H9 (cell line): Measurements from ENCODE around the gene PUS10. TPM values are rescaled to one million over a fixed set of nuclear protein-coding genes. Genes with fewer than 3 reads are reported as not detected.

Experiments
- DNase-seq: peaks from one replicate; pipeline ENCODE4 v3.0.0-alpha.2; 2017
- H2AFZ ChIP-seq: one replicate; pipeline ENCODE4 v1.6.1; 2013; ENCODE audit warnings: mild to moderate bottlenecking, low read length, control low read depth, moderate library complexity
- H2AK5ac ChIP-seq: 2 replicates; pipeline ENCODE4 v1.6.1; 2013; ENCODE audit warnings: low read length, control low read depth, mixed read lengths; ENCODE audit not compliant: insufficient read length
- H2BK120ac ChIP-seq: one replicate; pipeline ENCODE4 v1.6.1; 2013; ENCODE audit warnings: low read depth, mild to moderate bottlenecking, low read length, control low read depth, inconsistent platforms; ENCODE audit not compliant: poor library complexity, severe bottlenecking
- H2BK12ac ChIP-seq: 2 replicates; pipeline ENCODE4 v1.6.1; 2013; ENCODE audit warnings: low read length, control low read depth, mixed read lengths, low read depth; ENCODE audit not compliant: insufficient read length
- H2BK15ac ChIP-seq: 2 replicates; pipeline ENCODE4 v1.6.1; 2013; ENCODE audit warnings: low read depth, low read length, control low read depth
- H2BK20ac ChIP-seq: one replicate; pipeline ENCODE4 v1.6.1; 2013; ENCODE audit warnings: low read depth, mild to moderate bottlenecking, low read length, control low read depth, inconsistent platforms; ENCODE audit not compliant: poor library complexity, severe bottlenecking
- H2BK5ac ChIP-seq: 2 replicates; pipeline ENCODE4 v1.6.1; 2013; ENCODE audit warnings: low read length, control low read depth, mixed read lengths; ENCODE audit not compliant: insufficient read length
- H3K14ac ChIP-seq: 2 replicates; pipeline ENCODE4 v1.6.1; 2013; ENCODE audit warnings: low read length, control low read depth; ENCODE audit not compliant: insufficient read depth
- H3K18ac ChIP-seq: 2 replicates; pipeline ENCODE4 v1.6.1; 2013; ENCODE audit warnings: low read depth, mild to moderate bottlenecking, mixed read lengths, low read length, control low read depth; ENCODE audit not compliant: insufficient read length
- H3K23ac ChIP-seq: 2 replicates; pipeline ENCODE4 v1.6.1; 2013; ENCODE audit warnings: low read length, control low read depth, mixed read lengths, low read depth; ENCODE audit not compliant: insufficient read length
- H3K23me2 ChIP-seq: 2 replicates; pipeline ENCODE4 v1.6.1; 2013; ENCODE audit warnings: low read depth, mild to moderate bottlenecking, mixed read lengths, low read length, control low read depth; ENCODE audit not compliant: insufficient read length, poor library complexity, severe bottlenecking
- H3K27ac ChIP-seq: 2 replicates; pipeline ENCODE4 v1.5.1; 2013; ENCODE audit warnings: low read length, control low read depth, mixed read lengths, low read depth; ENCODE audit not compliant: insufficient read length
- H3K27me3 ChIP-seq: 2 replicates; pipeline ENCODE4 v1.6.1; 2013; ENCODE audit warnings: low read length, control low read depth, inconsistent platforms; ENCODE audit not compliant: insufficient read depth
- H3K4ac ChIP-seq: 2 replicates; pipeline ENCODE4 v1.6.1; 2013; ENCODE audit warnings: low read depth, mild to moderate bottlenecking, control low read depth, inconsistent platforms, low read length, moderate library complexity
- H3K4me1 ChIP-seq: 2 replicates; pipeline ENCODE4 v1.6.1; 2013; ENCODE audit warnings: low read length, control low read depth, inconsistent platforms; ENCODE audit not compliant: insufficient read depth
- H3K4me2 ChIP-seq: 2 replicates; pipeline ENCODE4 v1.6.1; 2013; ENCODE audit warnings: low read length, control low read depth, mixed read lengths; ENCODE audit not compliant: insufficient read length, insufficient read depth
- H3K56ac ChIP-seq: 2 replicates; pipeline ENCODE4 v1.6.1; 2013; ENCODE audit warnings: low read depth, mild to moderate bottlenecking, mixed read lengths, low read length, control low read depth; ENCODE audit not compliant: insufficient read length
- H3K79me1 ChIP-seq: 2 replicates; pipeline ENCODE4 v1.6.1; 2013; ENCODE audit warnings: low read depth, mild to moderate bottlenecking, moderate library complexity, low read length, control low read depth, inconsistent platforms; ENCODE audit not compliant: insufficient read depth, poor library complexity, severe bottlenecking
- H3K79me2 ChIP-seq: 2 replicates; pipeline ENCODE4 v1.6.1; 2013; ENCODE audit warnings: low read length, control low read depth, inconsistent platforms; ENCODE audit not compliant: insufficient read depth
- H3K9ac ChIP-seq: 2 replicates; pipeline ENCODE4 v1.6.1; 2013; ENCODE audit warnings: low read length, control low read depth, mixed read lengths; ENCODE audit not compliant: insufficient read length; ENCODE audit errors: extremely low read depth
- H3K9me3 ChIP-seq: one replicate; pipeline ENCODE4 v1.6.1; 2013; ENCODE audit warnings: low read depth, low read length, inconsistent platforms; ENCODE audit not compliant: control insufficient read depth
- H3T11ph ChIP-seq: one replicate; pipeline ENCODE4 v1.6.1; 2013; ENCODE audit warnings: mild to moderate bottlenecking, low read length, control low read depth, inconsistent platforms
- H4K20me1 ChIP-seq: one replicate; pipeline ENCODE4 v1.6.1; 2013; ENCODE audit not compliant: control insufficient read depth, insufficient read length, insufficient read depth
- H4K5ac ChIP-seq: 2 replicates; pipeline ENCODE4 v1.6.1; 2013; ENCODE audit warnings: low read depth, mild to moderate bottlenecking, mixed read lengths, low read length, control low read depth; ENCODE audit not compliant: insufficient read length
- H4K8ac ChIP-seq: replicated peaks from 2 replicates; pipeline ENCODE4 v1.6.1; 2013; ENCODE audit warnings: low read length, control low read depth, mixed read lengths, low read depth; ENCODE audit not compliant: insufficient read length
- H4K91ac ChIP-seq: 2 replicates; pipeline ENCODE4 v1.6.1; 2013; ENCODE audit warnings: low read depth, mild to moderate bottlenecking, moderate library complexity, mixed read lengths, low read length, control low read depth; ENCODE audit not compliant: insufficient read length
- H3K27ac Mint-ChIP-seq, 3 experiments: 2 replicates in 2 of 3; 3 replicates in 1 of 3; pipeline ENCODE4 v1.8.0; 2020 to 2021; ENCODE audit warnings: mixed read lengths in 3 of 3, mild to moderate bottlenecking in 1 of 3, moderate library complexity in 1 of 3
- H3K27me3 Mint-ChIP-seq: 2 replicates; pipeline ENCODE4 v1.8.0; 2021; ENCODE audit warnings: low read depth, mild to moderate bottlenecking, moderate library complexity, mixed read lengths
- H3K36me3 Mint-ChIP-seq, 3 experiments: 2 replicates in 2 of 3; 3 replicates in 1 of 3; pipeline ENCODE4 v1.8.0; 2020 to 2021; ENCODE audit warnings: low read depth in 3 of 3, mixed read lengths in 3 of 3; ENCODE audit not compliant: insufficient read depth in 1 of 3
- H3K4me1 Mint-ChIP-seq, 2 experiments: 2 replicates each; pipeline ENCODE4 v1.8.0; 2020; ENCODE audit warnings: mixed read lengths in 2 of 2
- H3K4me3 Mint-ChIP-seq, 2 experiments: 2 replicates in 1 of 2; 3 replicates in 1 of 2; pipeline ENCODE4 v1.8.0; 2020 to 2021; ENCODE audit warnings: mild to moderate bottlenecking in 2 of 2, mixed read lengths in 2 of 2, moderate library complexity in 1 of 2
- H3K9me3 Mint-ChIP-seq, 2 experiments: 2 replicates in 1 of 2; 3 replicates in 1 of 2; pipeline ENCODE4 v1.8.0; 2020; ENCODE audit warnings: mild to moderate bottlenecking in 2 of 2, mixed read lengths in 2 of 2, moderate library complexity in 1 of 2
- CTCF ChIP-seq: fragments of 200-600 bp; sonication (generic); conservative IDR thresholded peaks from 3 replicates; pipeline ENCODE4 v1.8.0; 2021; ENCODE audit warnings: antibody characterized with exemption, mild to moderate bottlenecking
- WGBS: extraction: QIAGEN DNeasy Blood & Tissue Kit; methylation state at CpG from one replicate; pipeline ENCODE4 v1.1.7; 2013; ENCODE audit warnings: missing lambda C conversion rate, low lambda C conversion rate, mixed read lengths; ENCODE audit not compliant: insufficient read length; ENCODE audit errors: extremely low coverage; 5-methylcytosine and 5-hydroxymethylcytosine counted together
- total RNA-seq: library from RNA; stranded (reverse); gene quantifications from 2 replicates; pipeline ENCODE4 v1.2.1, GENCODE V29; 2021

PUS10 gene
- total RNA-seq, 1 experiment from 2014 or later = 2.3 TPM

- H3K27ac Mint-ChIP-seq = no peak overlapping the region
- no peak overlapping the region for H3K27ac ChIP-seq
- no CpG with 5 or more reads among the region's 2 CpGs for WGBS
- no peak overlapping the region for H3K4ac ChIP-seq
- H4K91ac ChIP-seq = no peak overlapping the region
- H4K20me1 ChIP-seq = no peaks in the 10 kb centered on the region
- H2BK15ac ChIP-seq = no peak overlapping the region
- H3K27me3 ChIP-seq = no peaks in the 10 kb centered on the region
- H2AK5ac ChIP-seq = no peak overlapping the region
- no peak overlapping the region for H3K23ac ChIP-seq
- H3K56ac ChIP-seq = no peak overlapping the region
- H3K14ac ChIP-seq = no peak overlapping the region
- H3K18ac ChIP-seq = no peak overlapping the region
- H3K4me1 ChIP-seq = no peaks in the 10 kb centered on the region
- no peak overlapping the region for H3K4me3 Mint-ChIP-seq
- no peak overlapping the region for H4K8ac ChIP-seq
- no peak overlapping the region for H2BK20ac ChIP-seq
- H2BK120ac ChIP-seq = no peak overlapping the region
- H3K9ac ChIP-seq = no peak overlapping the region
- H2BK12ac ChIP-seq = no peak overlapping the region
- no peaks in the 10 kb centered on the region for H3K23me2 ChIP-seq
- peaks cover 15 to 16% of the 10 kb centered on the region in 2 experiments for H3K9me3 Mint-ChIP-seq
- no peak overlapping the region for H3K4me2 ChIP-seq
- H4K5ac ChIP-seq = no peak overlapping the region
- H3K36me3 Mint-ChIP-seq = peaks cover 5 to 14% (median 9%) of the 10 kb centered on the region in 3 experiments; a peak in 5 of 7 replicates
- no peak overlapping the region for H2BK5ac ChIP-seq
- no peaks in the 10 kb centered on the region for H3K9me3 ChIP-seq
- H3K27me3 Mint-ChIP-seq = peaks cover 3% of the 10 kb centered on the region
- H3T11ph ChIP-seq = no peak overlapping the region
- H3K79me1 ChIP-seq = no peaks in the 10 kb centered on the region
- no peak for TF ChIP-seq CTCF
- DNase-seq = no peak
- no peaks in the 10 kb centered on the region for H3K4me1 Mint-ChIP-seq
- no peaks in the 10 kb centered on the region for H3K79me2 ChIP-seq
- no peak overlapping the region for H2AFZ ChIP-seq
Observed at GRCh38 chr2:60987041-60987440, 31.0 kb downstream of the PUS10 start.
